ENCODE data around the gene CD109. TPM values are rescaled to one million over a fixed set of nuclear protein-coding genes. Genes with fewer than 3 reads are reported as not detected.
A peak's percentile ranks its signal among the peaks of the same experiment; 100 is the strongest.

The CD109 gene
- total RNA-seq, 1 donor from 2014 or later = 27.4 TPM

- TF ChIP-seq, protein P1, sequence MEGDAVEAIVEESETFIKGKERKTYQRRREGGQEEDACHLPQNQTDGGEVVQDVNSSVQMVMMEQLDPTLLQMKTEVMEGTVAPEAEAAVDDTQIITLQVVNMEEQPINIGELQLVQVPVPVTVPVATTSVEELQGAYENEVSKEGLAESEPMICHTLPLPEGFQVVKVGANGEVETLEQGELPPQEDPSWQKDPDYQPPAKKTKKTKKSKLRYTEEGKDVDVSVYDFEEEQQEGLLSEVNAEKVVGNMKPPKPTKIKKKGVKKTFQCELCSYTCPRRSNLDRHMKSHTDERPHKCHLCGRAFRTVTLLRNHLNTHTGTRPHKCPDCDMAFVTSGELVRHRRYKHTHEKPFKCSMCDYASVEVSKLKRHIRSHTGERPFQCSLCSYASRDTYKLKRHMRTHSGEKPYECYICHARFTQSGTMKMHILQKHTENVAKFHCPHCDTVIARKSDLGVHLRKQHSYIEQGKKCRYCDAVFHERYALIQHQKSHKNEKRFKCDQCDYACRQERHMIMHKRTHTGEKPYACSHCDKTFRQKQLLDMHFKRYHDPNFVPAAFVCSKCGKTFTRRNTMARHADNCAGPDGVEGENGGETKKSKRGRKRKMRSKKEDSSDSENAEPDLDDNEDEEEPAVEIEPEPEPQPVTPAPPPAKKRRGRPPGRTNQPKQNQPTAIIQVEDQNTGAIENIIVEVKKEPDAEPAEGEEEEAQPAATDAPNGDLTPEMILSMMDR (IDR thresholded peaks at IDR 0.05; ENCODE audit: insufficient read depth, low read length, severe bottlenecking) = no peak
- Histone ChIP-seq H3K36me3 (ENCODE audit: control insufficient read depth, insufficient read depth, low read length) (peaks cover 10% of the 10 kb centered on the region), H3K4me3 (ENCODE audit: low read depth, low read length) (no peak overlapping the region), H3K27me3 (ENCODE audit: control insufficient read depth, insufficient read depth, low read length) (no peaks in the 10 kb centered on the region)
- DNase-seq (ENCODE audit: low read depth) (no peak), FAIRE-seq (no peak)
Observed at GRCh38 chr6:73727114-73727513, 31.1 kb downstream of the CD109 start.

GRCh38 chr6:73728548-73729205 is 32.7 kb downstream of the CD109 start:
- no peak for DNase-seq (ENCODE audit: low read depth)
- no peaks in the 10 kb centered on the region for H3K27me3 ChIP-seq (ENCODE audit: control insufficient read depth, insufficient read depth, low read length)
- TF ChIP-seq, protein P1 (IDR thresholded peaks at IDR 0.05; ENCODE audit: insufficient read depth, low read length, severe bottlenecking) = no peak
- no peak overlapping the region for H3K4me3 ChIP-seq (ENCODE audit: low read depth, low read length)
- peaks cover 12% of the 10 kb centered on the region for H3K36me3 ChIP-seq (ENCODE audit: control insufficient read depth, insufficient read depth, low read length)
- no peak for FAIRE-seq

GRCh38 chr6:73731285-73731684 is 35.3 kb downstream of the CD109 start:
- TF ChIP-seq, protein P1 (IDR thresholded peaks at IDR 0.05; ENCODE audit: insufficient read depth, low read length, severe bottlenecking) = no peak
- no peak for FAIRE-seq
- Histone ChIP-seq H3K4me3 (ENCODE audit: low read depth, low read length) (no peak overlapping the region), H3K27me3 (ENCODE audit: control insufficient read depth, insufficient read depth, low read length) (no peaks in the 10 kb centered on the region), H3K36me3 (ENCODE audit: control insufficient read depth, insufficient read depth, low read length) (peaks cover 18% of the 10 kb centered on the region)
- DNase-seq (ENCODE audit: low read depth) = no peak

DNA sequence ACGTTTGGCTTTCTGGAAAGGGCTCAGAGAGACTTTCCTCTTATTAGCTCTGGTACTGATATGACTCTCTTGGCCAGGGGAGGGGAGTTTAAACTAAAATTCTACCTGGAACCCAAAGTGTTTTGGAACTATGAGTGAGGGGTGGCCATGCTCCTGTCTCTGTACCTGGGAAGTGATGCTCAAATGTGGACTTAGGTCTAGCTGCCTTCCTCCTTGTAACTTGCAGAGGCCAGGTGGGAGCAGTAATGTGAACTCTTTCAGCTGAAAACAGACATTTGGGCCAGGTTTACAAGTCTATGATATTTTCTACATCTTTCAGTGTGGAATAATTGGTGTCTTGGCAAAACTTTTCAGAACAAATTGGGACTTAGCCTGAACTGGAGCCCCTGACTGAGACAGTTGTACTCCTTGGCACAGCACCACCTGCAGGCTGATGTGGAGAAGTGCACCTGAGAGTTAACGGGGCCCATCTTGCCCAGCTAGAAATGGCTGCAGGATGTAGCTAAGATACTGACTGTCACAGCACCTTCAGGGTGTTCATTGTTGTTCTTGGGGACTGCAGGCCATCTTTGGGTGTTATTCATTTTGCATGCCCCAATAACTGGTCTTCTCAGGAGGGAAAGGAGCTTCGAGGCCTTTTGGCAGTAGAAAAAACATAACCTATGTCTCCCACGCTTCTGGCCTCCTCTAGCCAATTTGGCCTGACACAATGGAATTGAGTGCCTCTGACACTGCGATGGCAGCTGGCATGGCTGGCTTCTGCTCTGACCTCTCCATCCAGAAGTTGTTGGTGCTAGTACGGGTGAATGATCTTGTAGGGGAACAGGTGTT is 37.1 kb downstream of the CD109 start:
- peak; percentile 51 for DNase-seq (ENCODE audit: low read depth)
- FAIRE-seq = peak; percentile 82

GRCh38 chr6:73733791-73734190 is 37.8 kb downstream of the CD109 start:
- Histone ChIP-seq H3K27me3 (ENCODE audit: control insufficient read depth, insufficient read depth, low read length) (no peaks in the 10 kb centered on the region), H3K36me3 (ENCODE audit: control insufficient read depth, insufficient read depth, low read length) (peaks cover 15% of the 10 kb centered on the region), H3K4me3 (ENCODE audit: low read depth, low read length) (no peak overlapping the region)
- DNase-seq (ENCODE audit: low read depth) (no peak), FAIRE-seq (no peak)
- TF ChIP-seq, protein P1 (IDR thresholded peaks at IDR 0.05; ENCODE audit: insufficient read depth, low read length, severe bottlenecking) = no peak

More for the DNA sequence above, 37.1 kb downstream of the CD109 start:
- TF ChIP-seq, protein P1 (IDR thresholded peaks at IDR 0.05; ENCODE audit: insufficient read depth, low read length, severe bottlenecking) = peak; percentile 89
- H3K4me3 ChIP-seq (ENCODE audit: low read depth, low read length) = no peak overlapping the region
- H3K27me3 ChIP-seq (ENCODE audit: control insufficient read depth, insufficient read depth, low read length) = no peaks in the 10 kb centered on the region
- peaks cover 15% of the 10 kb centered on the region for H3K36me3 ChIP-seq (ENCODE audit: control insufficient read depth, insufficient read depth, low read length)
